ENCODE results near the gene TSC22D4.
A peak's percentile ranks its signal among the peaks of the same experiment; 100 is the strongest.

The TSC22D4 gene

GRCh38 chr7:100488333-100489095 lies 9.5 kb upstream of the TSC22D4 start:
- TF ChIP-seq ZIC2 (tag by site-specific recombination; IDR thresholded peaks at IDR 0.05) (no peak), ZNF610 (tag by site-specific recombination; IDR thresholded peaks at IDR 0.05; ENCODE audit: borderline replicate concordance) (no peak), TRIM28 (IDR thresholded peaks at IDR 0.05; ENCODE audit: borderline replicate concordance, low read length) (no peak), ZNF514 (tag by site-specific recombination; IDR thresholded peaks at IDR 0.05) (no peak), KLF16 (tag by site-specific recombination; IDR thresholded peaks at IDR 0.05) (no peak), ZNF394 (tag by site-specific recombination; IDR thresholded peaks at IDR 0.05; ENCODE audit: borderline replicate concordance) (no peak)
- TF ChIP-seq, protein P1, sequence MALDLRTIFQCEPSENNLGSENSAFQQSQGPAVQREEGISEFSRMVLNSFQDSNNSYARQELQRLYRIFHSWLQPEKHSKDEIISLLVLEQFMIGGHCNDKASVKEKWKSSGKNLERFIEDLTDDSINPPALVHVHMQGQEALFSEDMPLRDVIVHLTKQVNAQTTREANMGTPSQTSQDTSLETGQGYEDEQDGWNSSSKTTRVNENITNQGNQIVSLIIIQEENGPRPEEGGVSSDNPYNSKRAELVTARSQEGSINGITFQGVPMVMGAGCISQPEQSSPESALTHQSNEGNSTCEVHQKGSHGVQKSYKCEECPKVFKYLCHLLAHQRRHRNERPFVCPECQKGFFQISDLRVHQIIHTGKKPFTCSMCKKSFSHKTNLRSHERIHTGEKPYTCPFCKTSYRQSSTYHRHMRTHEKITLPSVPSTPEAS (tag by site-specific recombination; IDR thresholded peaks at IDR 0.05) = no peak
- TF ChIP-seq, protein P2, sequence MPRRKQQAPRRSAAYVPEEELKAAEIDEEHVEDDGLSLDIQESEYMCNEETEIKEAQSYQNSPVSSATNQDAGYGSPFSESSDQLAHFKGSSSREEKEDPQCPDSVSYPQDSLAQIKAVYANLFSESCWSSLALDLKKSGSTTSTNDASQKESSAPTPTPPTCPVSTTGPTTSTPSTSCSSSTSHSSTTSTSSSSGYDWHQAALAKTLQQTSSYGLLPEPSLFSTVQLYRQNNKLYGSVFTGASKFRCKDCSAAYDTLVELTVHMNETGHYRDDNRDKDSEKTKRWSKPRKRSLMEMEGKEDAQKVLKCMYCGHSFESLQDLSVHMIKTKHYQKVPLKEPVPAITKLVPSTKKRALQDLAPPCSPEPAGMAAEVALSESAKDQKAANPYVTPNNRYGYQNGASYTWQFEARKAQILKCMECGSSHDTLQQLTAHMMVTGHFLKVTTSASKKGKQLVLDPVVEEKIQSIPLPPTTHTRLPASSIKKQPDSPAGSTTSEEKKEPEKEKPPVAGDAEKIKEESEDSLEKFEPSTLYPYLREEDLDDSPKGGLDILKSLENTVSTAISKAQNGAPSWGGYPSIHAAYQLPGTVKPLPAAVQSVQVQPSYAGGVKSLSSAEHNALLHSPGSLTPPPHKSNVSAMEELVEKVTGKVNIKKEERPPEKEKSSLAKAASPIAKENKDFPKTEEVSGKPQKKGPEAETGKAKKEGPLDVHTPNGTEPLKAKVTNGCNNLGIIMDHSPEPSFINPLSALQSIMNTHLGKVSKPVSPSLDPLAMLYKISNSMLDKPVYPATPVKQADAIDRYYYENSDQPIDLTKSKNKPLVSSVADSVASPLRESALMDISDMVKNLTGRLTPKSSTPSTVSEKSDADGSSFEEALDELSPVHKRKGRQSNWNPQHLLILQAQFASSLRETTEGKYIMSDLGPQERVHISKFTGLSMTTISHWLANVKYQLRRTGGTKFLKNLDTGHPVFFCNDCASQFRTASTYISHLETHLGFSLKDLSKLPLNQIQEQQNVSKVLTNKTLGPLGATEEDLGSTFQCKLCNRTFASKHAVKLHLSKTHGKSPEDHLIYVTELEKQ (tag by site-specific recombination; IDR thresholded peaks at IDR 0.05; ENCODE audit: borderline replicate concordance) = no peak
- TF ChIP-seq, protein P3, sequence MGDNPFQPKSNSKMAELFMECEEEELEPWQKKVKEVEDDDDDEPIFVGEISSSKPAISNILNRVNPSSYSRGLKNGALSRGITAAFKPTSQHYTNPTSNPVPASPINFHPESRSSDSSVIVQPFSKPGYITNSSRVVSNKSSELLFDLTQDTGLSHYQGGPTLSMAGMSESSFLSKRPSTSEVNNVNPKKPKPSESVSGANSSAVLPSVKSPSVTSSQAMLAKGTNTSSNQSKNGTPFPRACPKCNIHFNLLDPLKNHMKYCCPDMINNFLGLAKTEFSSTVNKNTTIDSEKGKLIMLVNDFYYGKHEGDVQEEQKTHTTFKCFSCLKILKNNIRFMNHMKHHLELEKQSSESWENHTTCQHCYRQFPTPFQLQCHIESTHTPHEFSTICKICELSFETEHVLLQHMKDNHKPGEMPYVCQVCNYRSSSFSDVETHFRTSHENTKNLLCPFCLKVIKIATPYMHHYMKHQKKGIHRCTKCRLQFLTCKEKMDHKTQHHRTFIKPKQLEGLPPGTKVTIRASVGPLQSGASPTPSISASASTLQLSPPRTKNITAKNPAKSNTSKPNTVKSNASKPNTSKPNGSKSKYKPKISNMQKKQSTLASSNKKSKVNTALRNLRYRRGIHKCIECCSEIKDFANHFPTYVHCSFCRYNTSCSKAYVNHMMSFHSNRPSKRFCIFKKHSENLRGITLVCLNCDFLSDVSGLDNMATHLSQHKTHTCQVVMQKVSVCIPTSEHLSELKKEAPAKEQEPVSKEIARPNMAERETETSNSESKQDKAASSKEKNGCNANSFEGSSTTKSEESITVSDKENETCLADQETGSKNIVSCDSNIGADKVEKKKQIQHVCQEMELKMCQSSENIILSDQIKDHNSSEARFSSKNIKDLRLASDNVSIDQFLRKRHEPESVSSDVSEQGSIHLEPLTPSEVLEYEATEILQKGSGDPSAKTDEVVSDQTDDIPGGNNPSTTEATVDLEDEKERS (tag by site-specific recombination; IDR thresholded peaks at IDR 0.05) = no peak
- no peaks in the 10 kb centered on the region for H3K9me3 ChIP-seq (ENCODE audit: control insufficient read depth, insufficient read depth, low read depth, low read length)
- no peak overlapping the region for H3K4me3 ChIP-seq (ENCODE audit: low read depth, low read length)
- CTCF ChIA-PET = interaction anchor here (0.5 kb wide), 1 partner anchor 81 kb away, joined by 3 read pairs; no protein-coding TSS in a partner anchor
- no peaks in the 10 kb centered on the region for H3K36me3 ChIP-seq (ENCODE audit: control insufficient read depth in 2 of 2, insufficient read depth in 1 of 2, low read length in 2 of 2)
- no peak overlapping the region for H3K27ac ChIP-seq (ENCODE audit: extremely low read depth, low read depth, low read length)
- POLR2A ChIA-PET = interaction anchor here (1.9 kb wide), 1 partner anchor 50 kb away, joined by 5 read pairs; the partner anchor contains the start of gene AGFG2
- H3K4me1 ChIP-seq (ENCODE audit: control insufficient read depth, insufficient read depth, low read length) = no peaks in the 10 kb centered on the region

- no peak overlapping the region for H3K4me3 ChIP-seq (ENCODE audit: low read depth, low read length)
- CTCF ChIA-PET = interaction anchor here (0.6 to 1.2 kb wide), 4 partner anchors 18 to 222 kb away, joined by 3 to 5 read pairs (median 4); no protein-coding TSS in a partner anchor
- H3K27ac ChIP-seq (ENCODE audit: extremely low read depth, low read depth, low read length) = no peak overlapping the region
- no peaks in the 10 kb centered on the region for H3K36me3 ChIP-seq (ENCODE audit: control insufficient read depth in 2 of 2, insufficient read depth in 1 of 2, low read length in 2 of 2)
- no peaks in the 10 kb centered on the region for H3K4me1 ChIP-seq (ENCODE audit: control insufficient read depth, insufficient read depth, low read length)
- POLR2A ChIA-PET = interaction anchor here (1.9 kb wide), 1 partner anchor 52 kb away, joined by 5 read pairs; the partner anchor contains the start of gene AGFG2
- no peaks in the 10 kb centered on the region for H3K9me3 ChIP-seq (ENCODE audit: control insufficient read depth, insufficient read depth, low read depth, low read length)
- TF ChIP-seq GLIS2 (tag by site-specific recombination; IDR thresholded peaks at IDR 0.05) (peak; percentile 70), ZNF791 (tag by site-specific recombination; IDR thresholded peaks at IDR 0.05) (no peak), ZNF10 (tag by site-specific recombination; IDR thresholded peaks at IDR 0.05) (no peak), ZNF341 (tag by site-specific recombination; IDR thresholded peaks at IDR 0.05; ENCODE audit: low read depth) (peak; percentile 85), GLIS1 (tag by site-specific recombination; IDR thresholded peaks at IDR 0.05) (peak; percentile 50; the same call in 1 of the 2 replicates)
- TF ChIP-seq, protein P4, sequence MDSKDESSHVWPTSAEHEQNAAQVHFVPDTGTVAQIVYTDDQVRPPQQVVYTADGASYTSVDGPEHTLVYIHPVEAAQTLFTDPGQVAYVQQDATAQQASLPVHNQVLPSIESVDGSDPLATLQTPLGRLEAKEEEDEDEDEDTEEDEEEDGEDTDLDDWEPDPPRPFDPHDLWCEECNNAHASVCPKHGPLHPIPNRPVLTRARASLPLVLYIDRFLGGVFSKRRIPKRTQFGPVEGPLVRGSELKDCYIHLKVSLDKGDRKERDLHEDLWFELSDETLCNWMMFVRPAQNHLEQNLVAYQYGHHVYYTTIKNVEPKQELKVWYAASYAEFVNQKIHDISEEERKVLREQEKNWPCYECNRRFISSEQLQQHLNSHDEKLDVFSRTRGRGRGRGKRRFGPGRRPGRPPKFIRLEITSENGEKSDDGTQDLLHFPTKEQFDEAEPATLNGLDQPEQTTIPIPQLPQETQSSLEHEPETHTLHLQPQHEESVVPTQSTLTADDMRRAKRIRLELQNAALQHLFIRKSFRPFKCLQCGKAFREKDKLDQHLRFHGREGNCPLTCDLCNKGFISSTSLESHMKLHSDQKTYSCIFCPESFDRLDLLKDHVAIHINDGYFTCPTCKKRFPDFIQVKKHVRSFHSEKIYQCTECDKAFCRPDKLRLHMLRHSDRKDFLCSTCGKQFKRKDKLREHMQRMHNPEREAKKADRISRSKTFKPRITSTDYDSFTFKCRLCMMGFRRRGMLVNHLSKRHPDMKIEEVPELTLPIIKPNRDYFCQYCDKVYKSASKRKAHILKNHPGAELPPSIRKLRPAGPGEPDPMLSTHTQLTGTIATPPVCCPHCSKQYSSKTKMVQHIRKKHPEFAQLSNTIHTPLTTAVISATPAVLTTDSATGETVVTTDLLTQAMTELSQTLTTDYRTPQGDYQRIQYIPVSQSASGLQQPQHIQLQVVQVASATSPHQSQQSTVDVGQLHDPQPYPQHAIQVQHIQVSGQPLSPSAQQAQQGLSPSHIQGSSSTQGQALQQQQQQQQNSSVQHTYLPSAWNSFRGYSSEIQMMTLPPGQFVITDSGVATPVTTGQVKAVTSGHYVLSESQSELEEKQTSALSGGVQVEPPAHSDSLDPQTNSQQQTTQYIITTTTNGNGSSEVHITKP (tag by site-specific recombination; IDR thresholded peaks at IDR 0.05) = peak; percentile 99
- TF ChIP-seq, protein P5, sequence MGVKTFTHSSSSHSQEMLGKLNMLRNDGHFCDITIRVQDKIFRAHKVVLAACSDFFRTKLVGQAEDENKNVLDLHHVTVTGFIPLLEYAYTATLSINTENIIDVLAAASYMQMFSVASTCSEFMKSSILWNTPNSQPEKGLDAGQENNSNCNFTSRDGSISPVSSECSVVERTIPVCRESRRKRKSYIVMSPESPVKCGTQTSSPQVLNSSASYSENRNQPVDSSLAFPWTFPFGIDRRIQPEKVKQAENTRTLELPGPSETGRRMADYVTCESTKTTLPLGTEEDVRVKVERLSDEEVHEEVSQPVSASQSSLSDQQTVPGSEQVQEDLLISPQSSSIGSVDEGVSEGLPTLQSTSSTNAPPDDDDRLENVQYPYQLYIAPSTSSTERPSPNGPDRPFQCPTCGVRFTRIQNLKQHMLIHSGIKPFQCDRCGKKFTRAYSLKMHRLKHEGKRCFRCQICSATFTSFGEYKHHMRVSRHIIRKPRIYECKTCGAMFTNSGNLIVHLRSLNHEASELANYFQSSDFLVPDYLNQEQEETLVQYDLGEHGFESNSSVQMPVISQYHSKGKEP (tag by site-specific recombination; IDR thresholded peaks at IDR 0.05) = no peak
These were observed 7.9 kb upstream of the TSC22D4 start for GRCh38 chr7:100486753-100487446.
